CD4-positive, alpha-beta T cell treated with Interleukin-10 for 1 hour (primary cell): ENCODE measurements around the gene SLC24A4.

Experiments
- DNase-seq: peaks from one replicate; pipeline ENCODE4 v3.0.0-alpha.2; 2020

Gene SLC24A4

GRCh38 chr14:92404938-92405337 lies 82.0 kb downstream of the SLC24A4 start:
- DNase-seq, result no peak

- DNase-seq, result no peak
Observed at GRCh38 chr14:92407410-92407809, 84.4 kb downstream of the SLC24A4 start.

- no peak for DNase-seq
Observed at GRCh38 chr14:92409043-92409442, 86.1 kb downstream of the SLC24A4 start.

- no peak for DNase-seq
Observed at GRCh38 chr14:92411135-92411534, 88.2 kb downstream of the SLC24A4 start.

GRCh38 chr14:92411941-92412340 lies 89.0 kb downstream of the SLC24A4 start:
- DNase-seq, result no peak

- DNase-seq, result no peak
Observed at GRCh38 chr14:92412912-92413311, 89.9 kb downstream of the SLC24A4 start.

GRCh38 chr14:92413379-92413778 lies 90.4 kb downstream of the SLC24A4 start:
- DNase-seq, result no peak

- no peak for DNase-seq
Observed at GRCh38 chr14:92414690-92415445, 91.9 kb downstream of the SLC24A4 start.

- no peak for DNase-seq
Observed at GRCh38 chr14:92415969-92416368, 93.0 kb downstream of the SLC24A4 start.

- no peak for DNase-seq
Observed at GRCh38 chr14:92416544-92416943, 93.6 kb downstream of the SLC24A4 start.

GRCh38 chr14:92417759-92418158 lies 94.8 kb downstream of the SLC24A4 start:
- DNase-seq, result no peak

- DNase-seq, result no peak
Observed at GRCh38 chr14:92421751-92422150, 98.8 kb downstream of the SLC24A4 start.

GRCh38 chr14:92425101-92425500 lies 102.1 kb downstream of the SLC24A4 start:
- DNase-seq, result no peak

GRCh38 chr14:92426237-92426636 lies 103.3 kb downstream of the SLC24A4 start:
- no peak for DNase-seq

GRCh38 chr14:92427096-92427495 lies 104.1 kb downstream of the SLC24A4 start:
- no peak for DNase-seq

GRCh38 chr14:92430686-92431085 lies 107.7 kb downstream of the SLC24A4 start:
- no peak for DNase-seq

- DNase-seq, result no peak
Observed at GRCh38 chr14:92431199-92431725, 108.3 kb downstream of the SLC24A4 start.

- DNase-seq, result no peak
Observed at GRCh38 chr14:92433407-92433806, 110.4 kb downstream of the SLC24A4 start.

GRCh38 chr14:92435154-92435553 lies 112.2 kb downstream of the SLC24A4 start:
- DNase-seq, result no peak

GRCh38 chr14:92436115-92436776 lies 113.3 kb downstream of the SLC24A4 start:
- no peak for DNase-seq

GRCh38 chr14:92437309-92437708 lies 114.3 kb downstream of the SLC24A4 start:
- DNase-seq, result no peak

GRCh38 chr14:92437729-92438285 lies 114.8 kb downstream of the SLC24A4 start:
- DNase-seq, result no peak

- no peak for DNase-seq
Observed at GRCh38 chr14:92439537-92440344, 116.8 kb downstream of the SLC24A4 start.
